Fibroblast of lung (primary cell): Measurements from ENCODE around the gene KDM2A.

ENCODE experiments used
- CTCF ChIP-seq, 2 donors: IDR thresholded peaks in 1 of 2; conservative IDR thresholded peaks in 1 of 2; 1 replicate in 1 of 2; 2 replicates in 1 of 2; pipeline ENCODE4 v1.5.1; 2011 to 2012; ENCODE audit warnings: low read length in 2 of 2, control low read depth in 1 of 2, inconsistent platforms in 1 of 2, low read depth in 1 of 2, mild to moderate bottlenecking in 1 of 2
- EZH2 ChIP-seq: IDR thresholded peaks from 2 replicates; pipeline ENCODE4 v1.5.1; 2012; ENCODE audit warnings: low read length, control low read depth, mild to moderate bottlenecking; ENCODE audit errors: missing control alignments

GRCh38 chr11:67114275-67114896 lies 4.7 kb upstream of the KDM2A start:
- TF ChIP-seq CTCF (conservative IDR thresholded peaks at IDR 0.05 in 1 of 2, IDR thresholded peaks at IDR 0.05 in 1 of 2; ENCODE audit: low read depth in 1 of 2, low read length in 2 of 2): no peak
- no peak for TF ChIP-seq EZH2
